Uterus (tissue), 2 donors: ENCODE results near the gene CIAO3.

Experiments
- POLR2A ChIP-seq, 2 donors: fragments of 450-650 bp; IDR thresholded peaks; one replicate each; pipeline ENCODE4 v1.6.1; 2016; ENCODE audit warnings: antibody characterized with exemption in 2 of 2, mild to moderate bottlenecking in 1 of 2, moderate library complexity in 1 of 2
- TF ChIP-seq, protein P1 (sequence below), 4 experiments: fragments of 200-600 bp in 2 of 4; fragments of 450-650 bp in 2 of 4; sonication (generic) in 2 of 4; IDR thresholded peaks; one replicate each; pipeline ENCODE4 v1.5.1; 2016 to 2019; ENCODE audit warnings: antibody characterized with exemption in 4 of 4, mild to moderate bottlenecking in 2 of 4, moderate library complexity in 1 of 4

DNA sequence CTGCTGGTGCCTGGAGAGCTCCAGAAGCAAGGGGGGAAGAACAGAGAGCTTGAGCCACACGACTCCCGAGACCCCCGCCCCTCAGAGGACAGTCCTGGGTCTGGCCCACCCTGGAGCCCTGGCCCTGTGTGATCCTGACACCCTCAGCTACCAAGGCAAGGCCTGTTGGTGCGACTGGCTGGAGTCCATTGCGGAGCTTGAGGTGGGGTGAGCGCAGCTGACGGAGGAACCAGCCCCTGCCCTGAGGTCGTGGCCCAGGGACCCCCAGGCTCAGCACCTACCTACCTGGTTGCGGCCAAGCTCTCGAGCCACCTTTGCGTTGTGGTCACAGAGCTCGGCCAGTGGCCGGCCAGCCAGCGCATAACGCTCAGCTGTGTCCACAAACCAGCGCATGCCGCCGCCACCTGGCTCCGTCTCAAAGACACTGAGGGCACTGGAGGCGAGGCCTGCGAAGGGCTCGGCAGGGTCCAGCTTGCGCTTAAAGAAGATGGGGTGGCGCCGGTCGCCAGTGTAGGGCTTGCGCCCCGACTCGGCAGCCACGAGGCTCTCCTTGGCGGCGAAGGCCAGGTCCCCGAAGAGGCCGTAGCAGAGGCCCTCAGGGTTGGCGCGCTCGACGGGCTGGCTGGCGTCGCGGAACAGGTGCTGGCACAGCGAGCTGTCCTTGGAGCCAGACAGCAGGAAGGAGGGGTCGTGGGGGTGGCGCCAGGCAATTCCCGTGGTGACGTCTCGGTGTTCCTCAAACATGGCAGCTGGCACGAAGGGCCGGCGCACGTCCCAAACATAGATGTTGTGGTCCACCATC, 54.1 kb downstream of the CIAO3 start:
- TF ChIP-seq, protein P1, sequence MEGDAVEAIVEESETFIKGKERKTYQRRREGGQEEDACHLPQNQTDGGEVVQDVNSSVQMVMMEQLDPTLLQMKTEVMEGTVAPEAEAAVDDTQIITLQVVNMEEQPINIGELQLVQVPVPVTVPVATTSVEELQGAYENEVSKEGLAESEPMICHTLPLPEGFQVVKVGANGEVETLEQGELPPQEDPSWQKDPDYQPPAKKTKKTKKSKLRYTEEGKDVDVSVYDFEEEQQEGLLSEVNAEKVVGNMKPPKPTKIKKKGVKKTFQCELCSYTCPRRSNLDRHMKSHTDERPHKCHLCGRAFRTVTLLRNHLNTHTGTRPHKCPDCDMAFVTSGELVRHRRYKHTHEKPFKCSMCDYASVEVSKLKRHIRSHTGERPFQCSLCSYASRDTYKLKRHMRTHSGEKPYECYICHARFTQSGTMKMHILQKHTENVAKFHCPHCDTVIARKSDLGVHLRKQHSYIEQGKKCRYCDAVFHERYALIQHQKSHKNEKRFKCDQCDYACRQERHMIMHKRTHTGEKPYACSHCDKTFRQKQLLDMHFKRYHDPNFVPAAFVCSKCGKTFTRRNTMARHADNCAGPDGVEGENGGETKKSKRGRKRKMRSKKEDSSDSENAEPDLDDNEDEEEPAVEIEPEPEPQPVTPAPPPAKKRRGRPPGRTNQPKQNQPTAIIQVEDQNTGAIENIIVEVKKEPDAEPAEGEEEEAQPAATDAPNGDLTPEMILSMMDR (IDR thresholded peaks at IDR 0.05), result no peak
- no peak for TF ChIP-seq POLR2A (IDR thresholded peaks at IDR 0.05)
